Measurements from ENCODE around the gene ABCG1.

The ABCG1 gene

DNA sequence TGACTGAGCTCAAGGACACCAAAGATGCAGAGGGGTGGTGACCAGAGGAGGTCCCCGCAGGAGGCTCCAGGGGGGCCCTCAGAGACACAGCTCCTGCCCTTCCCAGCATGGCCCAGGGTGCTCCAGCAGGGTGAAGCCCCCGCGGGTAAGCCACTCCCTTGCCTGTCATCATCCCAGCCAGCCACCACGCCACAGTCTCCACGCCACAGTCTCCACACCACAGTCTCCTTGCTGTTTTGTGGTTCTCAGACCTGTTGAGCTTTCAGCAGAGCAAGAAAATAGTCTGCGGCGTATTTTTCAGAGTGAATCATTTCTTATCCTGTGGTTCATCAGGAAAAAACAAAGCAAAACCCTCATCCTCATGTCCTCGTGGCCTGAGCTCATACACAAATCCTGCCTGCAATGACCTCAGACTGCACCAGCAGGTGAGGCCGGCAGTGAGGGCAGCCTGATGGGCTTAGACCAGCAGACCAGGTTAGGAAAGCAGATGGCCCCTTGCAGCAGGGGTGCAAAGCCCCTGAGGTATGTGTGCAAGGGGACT is 25.7 kb upstream of the ABCG1 start:
- TF ChIP-seq, protein P1, sequence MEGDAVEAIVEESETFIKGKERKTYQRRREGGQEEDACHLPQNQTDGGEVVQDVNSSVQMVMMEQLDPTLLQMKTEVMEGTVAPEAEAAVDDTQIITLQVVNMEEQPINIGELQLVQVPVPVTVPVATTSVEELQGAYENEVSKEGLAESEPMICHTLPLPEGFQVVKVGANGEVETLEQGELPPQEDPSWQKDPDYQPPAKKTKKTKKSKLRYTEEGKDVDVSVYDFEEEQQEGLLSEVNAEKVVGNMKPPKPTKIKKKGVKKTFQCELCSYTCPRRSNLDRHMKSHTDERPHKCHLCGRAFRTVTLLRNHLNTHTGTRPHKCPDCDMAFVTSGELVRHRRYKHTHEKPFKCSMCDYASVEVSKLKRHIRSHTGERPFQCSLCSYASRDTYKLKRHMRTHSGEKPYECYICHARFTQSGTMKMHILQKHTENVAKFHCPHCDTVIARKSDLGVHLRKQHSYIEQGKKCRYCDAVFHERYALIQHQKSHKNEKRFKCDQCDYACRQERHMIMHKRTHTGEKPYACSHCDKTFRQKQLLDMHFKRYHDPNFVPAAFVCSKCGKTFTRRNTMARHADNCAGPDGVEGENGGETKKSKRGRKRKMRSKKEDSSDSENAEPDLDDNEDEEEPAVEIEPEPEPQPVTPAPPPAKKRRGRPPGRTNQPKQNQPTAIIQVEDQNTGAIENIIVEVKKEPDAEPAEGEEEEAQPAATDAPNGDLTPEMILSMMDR (IDR thresholded peaks at IDR 0.05; ENCODE audit: insufficient read depth, low read depth, low read length, missing control alignments): no peak
- H3K4me3 ChIP-seq (ENCODE audit: low read length): no peak overlapping the region
- peak; percentile 36 for DNase-seq (ENCODE audit: low read depth)

DNA sequence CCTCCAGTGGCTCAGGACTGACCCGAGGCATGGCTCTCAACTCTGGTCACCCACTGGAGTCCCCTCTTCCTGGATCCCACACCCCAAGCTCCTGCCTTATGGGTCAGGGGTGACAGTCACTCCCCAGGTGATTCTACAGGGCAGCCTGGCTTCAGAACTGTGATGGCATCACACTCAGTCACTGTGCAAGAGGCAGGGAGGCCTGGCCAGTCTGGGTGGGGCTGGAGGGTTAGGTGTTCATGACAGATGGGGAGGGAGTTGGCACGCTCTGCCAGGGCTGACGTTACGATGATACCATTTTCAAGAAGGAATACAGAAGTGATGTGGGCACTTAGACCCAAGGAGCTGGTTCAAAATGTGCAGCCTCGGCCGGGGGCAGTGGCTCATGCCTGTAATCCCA is 25.2 kb upstream of the ABCG1 start:
- H3K4me3 ChIP-seq (ENCODE audit: low read length): no peak overlapping the region
- peak; percentile 58 for DNase-seq (ENCODE audit: low read depth)
- TF ChIP-seq, protein P1 (IDR thresholded peaks at IDR 0.05; ENCODE audit: insufficient read depth, low read depth, low read length, missing control alignments): no peak

DNA sequence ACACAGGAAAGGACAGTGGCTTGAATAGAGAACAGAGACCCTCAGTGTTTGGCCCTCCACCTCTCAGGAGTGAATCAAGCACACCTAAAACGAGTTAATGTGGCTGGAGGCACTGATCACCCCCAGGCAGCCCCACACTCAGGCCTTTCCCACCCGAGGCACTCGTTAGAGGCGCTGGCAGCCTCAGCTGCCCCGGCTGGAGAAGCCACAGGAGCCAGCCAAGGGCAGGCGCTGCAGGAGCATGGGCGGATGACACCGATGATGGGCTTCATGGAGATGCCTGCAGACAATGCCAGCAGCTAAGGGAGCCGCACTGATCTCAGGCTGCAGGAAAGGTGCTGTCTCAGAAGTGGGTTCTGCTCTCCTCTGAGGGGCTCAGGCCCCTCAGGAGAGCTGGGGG is 24.1 kb upstream of the ABCG1 start:
- TF ChIP-seq, protein P1 (IDR thresholded peaks at IDR 0.05; ENCODE audit: insufficient read depth, low read depth, low read length, missing control alignments): no peak

DNA sequence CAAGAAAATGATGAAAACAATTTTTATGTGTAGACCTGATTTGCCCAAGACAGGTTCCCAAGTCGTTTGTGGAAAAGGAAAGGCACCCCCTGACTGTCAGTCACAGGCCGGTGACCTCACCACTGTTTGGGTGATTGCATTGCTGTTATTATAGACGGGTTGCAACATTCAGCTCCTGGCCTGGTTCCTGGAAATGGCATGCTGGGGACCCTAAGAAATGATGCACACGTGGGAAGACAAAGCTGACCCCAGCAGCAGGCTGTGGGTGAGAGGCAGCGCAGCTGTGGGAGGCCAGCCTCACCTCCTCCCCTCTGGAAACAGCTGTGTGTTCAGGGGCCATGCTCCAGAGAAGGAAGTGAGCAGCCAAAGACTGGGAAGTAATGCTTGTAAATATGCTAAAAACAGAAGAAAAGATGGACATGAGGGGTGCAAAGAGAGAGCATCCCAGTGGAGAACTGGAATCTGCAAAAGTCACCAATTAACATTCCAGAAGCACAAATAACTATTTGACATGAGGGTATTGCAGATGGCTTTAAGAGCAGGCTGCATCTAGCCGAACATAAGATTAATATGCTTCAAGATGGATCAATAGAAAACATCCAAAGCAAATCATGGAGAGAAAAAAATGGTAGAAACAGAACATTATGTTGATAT is 23.4 kb upstream of the ABCG1 start:
- TF ChIP-seq, protein P1 (IDR thresholded peaks at IDR 0.05; ENCODE audit: insufficient read depth, low read depth, low read length, missing control alignments): no peak
- H3K4me3 ChIP-seq (ENCODE audit: low read length): no peak overlapping the region
- DNase-seq (ENCODE audit: low read depth): peak; percentile 65

More for the DNA sequence above, 24.1 kb upstream of the ABCG1 start:
- DNase-seq (ENCODE audit: low read depth): no peak
- no peak overlapping the region for H3K4me3 ChIP-seq (ENCODE audit: low read length)

- peak; percentile 88 for DNase-seq (ENCODE audit: low read depth)
- no peak overlapping the region for H3K4me3 ChIP-seq (ENCODE audit: low read length)
- TF ChIP-seq, protein P1 (IDR thresholded peaks at IDR 0.05; ENCODE audit: insufficient read depth, low read depth, low read length, missing control alignments): no peak
Observed at GRCh38 chr21:42198929-42199867, 19.7 kb upstream of the ABCG1 start.

DNA sequence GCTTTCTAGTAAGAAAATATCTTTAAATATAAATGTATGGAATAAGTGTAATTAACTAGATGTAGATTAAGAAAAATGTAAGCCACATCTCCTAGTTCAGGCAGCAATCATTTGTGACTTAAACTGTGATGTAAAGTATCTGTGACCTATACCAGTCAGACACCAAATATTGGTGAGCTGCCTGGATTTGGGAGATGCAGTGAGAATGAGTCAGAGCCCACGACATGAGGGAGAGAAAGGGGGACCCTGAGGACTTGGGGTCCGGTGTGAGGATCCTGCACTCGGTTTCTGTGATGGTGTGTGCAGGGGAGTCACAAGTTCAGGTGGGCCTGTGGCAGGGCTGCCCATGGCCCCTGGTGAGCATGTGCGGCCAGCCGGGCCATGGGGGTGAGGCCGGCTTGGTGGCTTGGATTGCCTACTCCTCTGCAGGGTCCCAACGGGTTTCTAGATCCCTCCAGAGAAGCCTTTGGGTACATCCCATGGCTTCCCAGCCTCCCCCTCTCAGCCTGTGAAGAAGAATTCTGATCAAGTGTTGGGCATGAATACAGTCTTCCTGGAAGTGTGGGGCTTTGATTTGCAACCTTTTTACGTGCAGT is 19.0 kb upstream of the ABCG1 start:
- H3K4me3 ChIP-seq (ENCODE audit: low read length): no peak overlapping the region
- TF ChIP-seq, protein P1 (IDR thresholded peaks at IDR 0.05; ENCODE audit: insufficient read depth, low read depth, low read length, missing control alignments): no peak
- DNase-seq (ENCODE audit: low read depth): peak; percentile 31

Measured in epithelial cell of esophagus (primary cell).